Epithelial cell of umbilical artery (primary cell): ENCODE results near the gene NHERF1. TPM values are rescaled to one million over a fixed set of nuclear protein-coding genes. Genes with fewer than 3 reads are reported as not detected.

ENCODE experiments used
- total RNA-seq: library from RNA; depleted of rRNA; stranded (reverse); fragments of >200 nt; gene quantifications from 2 replicates; pipeline ENCODE4 v1.2.3, GENCODE V29; 2014

The NHERF1 gene
- total RNA-seq, result 12.7 and 14.9 TPM in 2 replicates

GRCh38 chr17:74748529-74749278 is at the start of gene NHERF1:
NHERF1 (plus strand) TSS chr17:74748628; CDS start chr17:74748847, 219 bp downstream.

GRCh38 chr17:74712756-74713155 is 35.7 kb upstream of the NHERF1 start, which contains the start of gene CD300LF:
CD300LF (minus strand) TSS chr17:74712923; CDS start chr17:74712866, 57 bp downstream.

GRCh38 chr17:74736513-74737298 is 11.7 kb upstream of the NHERF1 start, which contains the start of gene RAB37:
RAB37 (plus strand) TSS chr17:74737256; CDS start chr17:74737273, 17 bp downstream.

DNA sequence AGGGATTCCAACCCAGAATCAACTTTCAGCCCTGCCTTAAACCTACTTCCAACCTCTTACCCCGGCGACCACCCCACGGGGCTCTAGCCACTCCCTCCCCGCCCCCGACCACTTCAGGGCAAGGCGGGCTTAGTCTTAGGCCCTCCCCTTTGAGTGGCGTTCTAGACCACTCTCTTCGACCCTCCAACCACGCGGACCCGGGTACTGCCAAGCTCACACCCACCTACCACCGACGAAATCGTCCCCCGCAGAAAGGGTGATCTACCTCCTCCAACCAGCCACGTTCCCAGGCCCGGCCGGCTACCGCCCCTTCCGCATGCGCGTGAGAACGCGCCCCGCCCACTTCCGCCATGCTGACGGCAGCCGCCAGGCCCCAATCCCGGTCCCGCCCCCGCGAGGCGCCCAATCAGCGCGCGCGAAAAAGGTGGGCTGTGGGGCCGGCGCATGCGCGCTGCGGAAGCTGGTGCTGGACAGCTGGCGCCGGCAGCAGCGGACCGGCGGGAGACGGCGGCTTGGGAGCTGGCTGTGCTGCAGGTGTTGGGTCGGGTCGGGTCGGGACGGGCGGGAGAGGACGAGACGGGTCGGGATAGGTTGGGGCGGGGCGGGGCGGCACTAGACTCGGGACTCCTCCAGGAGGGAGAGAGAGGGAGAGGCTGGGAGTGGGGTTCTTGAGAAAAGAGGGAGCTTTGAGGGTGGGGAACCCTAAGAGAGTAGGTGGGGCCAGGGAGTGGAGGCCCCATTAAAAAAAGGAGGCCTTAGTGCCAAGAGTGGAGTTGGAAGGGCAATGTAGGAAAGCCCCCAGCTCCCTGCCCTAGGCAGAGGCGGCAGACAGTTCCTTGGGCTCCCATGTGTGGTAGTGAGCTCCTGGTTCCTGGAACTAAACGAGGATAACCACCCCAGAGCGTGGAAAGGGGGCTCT is 27.9 kb downstream of the NHERF1 start, which contains the start of gene NAT9:
Gene NAT9, minus strand, starts transcription at position 302 of the 919 bp plus-strand sequence. CDS start 647 bp downstream, outside the sequence.

Other genes starting within 250 kb of the NHERF1 start
- not detected in 2 replicates for gene CD300LB, start 217.2 kb upstream of the NHERF1 start, total RNA-seq
- gene CD300C, start 202.5 kb upstream of the NHERF1 start, total RNA-seq, result not detected in 2 replicates
- not detected in 2 replicates for gene CD300H, start 181.1 kb upstream of the NHERF1 start, total RNA-seq
- gene CD300LD, start 156.3 kb upstream of the NHERF1 start, total RNA-seq, result not detected in 2 replicates
- not detected in 2 replicates for gene CD300E, start 124.9 kb upstream of the NHERF1 start, total RNA-seq
- not detected in 2 replicates for gene CD300LF, start 35.7 kb upstream of the NHERF1 start, total RNA-seq
- under 0.01 and 0.46 TPM in 2 replicates for gene RAB37, start 11.4 kb upstream of the NHERF1 start, total RNA-seq
- gene NAT9, start 27.7 kb downstream of the NHERF1 start, total RNA-seq, result 36.1 and 36.5 TPM in 2 replicates
- gene GRIN2C, start 111.3 kb downstream of the NHERF1 start, total RNA-seq, result under 0.01 TPM in 1 of 2 replicates, not detected in the other
- 56.5 and 64.3 TPM in 2 replicates for gene FDXR, start 124.4 kb downstream of the NHERF1 start, total RNA-seq
- not detected in 2 replicates for gene FADS6, start 145.0 kb downstream of the NHERF1 start, total RNA-seq
- gene USH1G, start 174.6 kb downstream of the NHERF1 start, total RNA-seq, result not detected in 2 replicates
- not detected in 2 replicates for gene OTOP2, start 175.6 kb downstream of the NHERF1 start, total RNA-seq
- gene OTOP3, start 187.3 kb downstream of the NHERF1 start, total RNA-seq, result not detected in 2 replicates
- 12.3 and 21.7 TPM in 2 replicates for gene HID1, start 224.1 kb downstream of the NHERF1 start, total RNA-seq
- 13.4 and 18.8 TPM in 2 replicates for gene CDR2L, start 239.0 kb downstream of the NHERF1 start, total RNA-seq